Measurements from ENCODE around the gene POLK.

- no peak for TF ChIP-seq MAX (IDR thresholded peaks at IDR 0.05; ENCODE audit: insufficient read depth, insufficient read length)
- no peak for TF ChIP-seq CTCF (IDR thresholded peaks at IDR 0.05; ENCODE audit: extremely low read depth in 1 of 2, insufficient read depth in 1 of 2, low read depth in 1 of 2, low read length in 2 of 2)
- TF ChIP-seq EZH2 (IDR thresholded peaks at IDR 0.05; ENCODE audit: borderline replicate concordance, low read depth, low read length, severe bottlenecking), result no peak
- no peak for TF ChIP-seq POLR2A (IDR thresholded peaks at IDR 0.05; ENCODE audit: low read depth, low read length)
- TF ChIP-seq MYC (IDR thresholded peaks at IDR 0.05; ENCODE audit: low read depth, low read length), result no peak
- no peak for TF ChIP-seq POLR2AphosphoS5 (IDR thresholded peaks at IDR 0.05; ENCODE audit: insufficient read depth, low read depth, low read length)
- no peak for TF ChIP-seq FOS (IDR thresholded peaks at IDR 0.05; ENCODE audit: borderline replicate concordance, insufficient read depth, low read length)
- no peak for TF ChIP-seq JUN (IDR thresholded peaks at IDR 0.05; ENCODE audit: borderline replicate concordance, insufficient read depth, insufficient read length, low read depth)
Measured at GRCh38 chr5:75536147-75536546, 24.5 kb downstream of the POLK start.

Measured in endothelial cell of umbilical vein (primary cell).